ENCODE measurements around the gene ETNPPL. TPM values are rescaled to one million over a fixed set of nuclear protein-coding genes. Genes with fewer than 3 reads are reported as not detected.

The ETNPPL gene
- total and polyA plus RNA-seq, 2 donors (not counting 3 experiments of a cell fraction or from before 2014, with no cell fraction given) = not detected

- Histone ChIP-seq H3K27ac (ENCODE audit: insufficient read depth, low read depth, low read length) (no peak overlapping the region), H3K4me3 (replicated peaks in 1 of 3; ENCODE audit: insufficient read depth in 1 of 3, low read depth in 1 of 3, low read length in 3 of 3) (no peak overlapping the region), H4K20me1 (replicated peaks; ENCODE audit: control insufficient read depth, extremely low read depth, insufficient read depth, low read length) (no peaks in the 10 kb centered on the region), H3K4me1 (ENCODE audit: control insufficient read depth, extremely low read depth, insufficient read depth, low read length) (no peaks in the 10 kb centered on the region), H3K36me3 (ENCODE audit: control insufficient read depth in 2 of 2, extremely low read depth in 1 of 2, insufficient read depth in 2 of 2, low read length in 2 of 2) (no peaks in the 10 kb centered on the region), H3K79me2 (ENCODE audit: control insufficient read depth, insufficient read depth, low read length) (no peaks in the 10 kb centered on the region), H3K4me2 (ENCODE audit: insufficient read depth, low read length) (no peak overlapping the region), H2AFZ (ENCODE audit: low read depth, low read length) (no peak overlapping the region), H3K9ac (replicated peaks; ENCODE audit: extremely low read depth, insufficient read depth, low read length) (no peak overlapping the region), H3K9me3 (replicated peaks; ENCODE audit: control insufficient read depth, insufficient read depth, low read length) (no peaks in the 10 kb centered on the region), H3K9me1 (replicated peaks; ENCODE audit: control insufficient read depth, extremely low read depth, insufficient read depth, low read length) (no peaks in the 10 kb centered on the region), H3K27me3 (ENCODE audit: control insufficient read depth in 2 of 2, insufficient read depth in 2 of 2, low read length in 2 of 2) (peaks cover 2% of the 10 kb centered on the region in 2 experiments)
- intact Hi-C loops (cut with micrococcal nuclease) = no loop called here
- TF ChIP-seq EZH2 (IDR thresholded peaks at IDR 0.05; ENCODE audit: borderline replicate concordance, low read depth, low read length, severe bottlenecking) = no peak
- no peak for TF ChIP-seq JUN (IDR thresholded peaks at IDR 0.05; ENCODE audit: borderline replicate concordance, insufficient read depth, insufficient read length, low read depth)
- TF ChIP-seq FOS (IDR thresholded peaks at IDR 0.05; ENCODE audit: borderline replicate concordance, insufficient read depth, low read length) = no peak
- TF ChIP-seq GATA2 (IDR thresholded peaks at IDR 0.05; ENCODE audit: insufficient read depth, insufficient read length, low read depth, low read length) = no peak
- no peak for TF ChIP-seq POLR2AphosphoS5 (IDR thresholded peaks at IDR 0.05; ENCODE audit: insufficient read depth, low read depth, low read length)
- TF ChIP-seq MYC (IDR thresholded peaks at IDR 0.05; ENCODE audit: low read depth, low read length) = no peak
- no peak for TF ChIP-seq MAX (IDR thresholded peaks at IDR 0.05; ENCODE audit: insufficient read depth, insufficient read length)
- no peak for TF ChIP-seq POLR2A (IDR thresholded peaks at IDR 0.05; ENCODE audit: low read depth, low read length)
- TF ChIP-seq CTCF (IDR thresholded peaks at IDR 0.05; ENCODE audit: extremely low read depth in 1 of 2, insufficient read depth in 1 of 2, low read depth in 1 of 2, low read length in 2 of 2) = no peak
- DNase-seq (ENCODE audit: low read depth, low spot score) = no peak
- POLR2A ChIA-PET = no interaction called here
- CTCF ChIA-PET = no interaction called here
- dilution Hi-C loops (cut with MboI; ENCODE audit: extremely low pct_ligation_motif_present, low sequenced_read_pairs) = no loop called here
- FAIRE-seq = no peak
- BruUV-seq (replicated peaks) = no TSS peak
Observed at GRCh38 chr4:108717386-108717785, 45.5 kb downstream of the ETNPPL start.

All from endothelial cell of umbilical vein (primary cell).